Stimulated activated CD4-positive, alpha-beta T cell treated with anti-CD3 and anti-CD28 coated beads, Interleukin-4, amount 100 ng/mL, for 4 hours (primary cell): Measurements from ENCODE around the gene AURKB.
"Not testable (repeated sequence)": the region's sequence is repeated elsewhere in the genome, so short reads cannot be mapped to it uniquely, and the experiment has no call there.

Source experiments
- DNase-seq, 2 experiments: peaks; one replicate each; pipeline ENCODE4 v3.0.0-alpha.2; 2020

Gene AURKB

GRCh38 chr17:8209907-8210760 is at the start of gene AURKB:
Gene AURKB, minus strand, starts transcription at chr17:8210575. Its CDS starts 351 bp downstream, at chr17:8210224.
- peak; percentile 85 to 92 for DNase-seq

- DNase-seq: no peak
These were observed 47.4 kb upstream of the AURKB start for GRCh38 chr17:8257801-8258200.

- DNase-seq: no peak
These were observed 46.3 kb upstream of the AURKB start for GRCh38 chr17:8256691-8257090.

- DNase-seq: no peak
These were observed 45.9 kb upstream of the AURKB start for GRCh38 chr17:8256291-8256690.

GRCh38 chr17:8255499-8255898 is 45.1 kb upstream of the AURKB start:
- no peak for DNase-seq

GRCh38 chr17:8254881-8255280 is 44.5 kb upstream of the AURKB start:
- DNase-seq: no peak

GRCh38 chr17:8253801-8254200 is 43.4 kb upstream of the AURKB start:
- DNase-seq: no peak

GRCh38 chr17:8251411-8251810 is 41.0 kb upstream of the AURKB start:
- DNase-seq: not testable (repeated sequence)

- no peak for DNase-seq
These were observed 39.5 kb upstream of the AURKB start for GRCh38 chr17:8249621-8250500.

GRCh38 chr17:8248751-8249607 is 38.6 kb upstream of the AURKB start, which contains the start of gene PFAS:
Gene PFAS, plus strand, starts transcription at chr17:8249289. Its CDS starts 4,649 bp downstream, at chr17:8253938.
- DNase-seq: peak; percentile 96 to 98

GRCh38 chr17:8244768-8245167 is 34.4 kb upstream of the AURKB start:
- DNase-seq: no peak

GRCh38 chr17:8243827-8244226 is 33.5 kb upstream of the AURKB start:
- DNase-seq: peak in 1 of 2 experiments; percentile 11

GRCh38 chr17:8237886-8238285 is 27.5 kb upstream of the AURKB start:
- DNase-seq: no peak

- DNase-seq: no peak
These were observed 26.8 kb upstream of the AURKB start for GRCh38 chr17:8237175-8237574.

- DNase-seq: no peak
These were observed 25.3 kb upstream of the AURKB start for GRCh38 chr17:8235676-8236075.

GRCh38 chr17:8234361-8235270 is 24.2 kb upstream of the AURKB start:
- no peak for DNase-seq

- no peak for DNase-seq
These were observed 21.3 kb upstream of the AURKB start for GRCh38 chr17:8231701-8232100.

GRCh38 chr17:8227238-8227581 is 16.8 kb upstream of the AURKB start:
- DNase-seq: no peak

- DNase-seq: peak; percentile 24 to 44
These were observed 16.3 kb upstream of the AURKB start for GRCh38 chr17:8226536-8227237.

GRCh38 chr17:8225813-8226535 is 15.6 kb upstream of the AURKB start:
- DNase-seq: peak; percentile 66 to 67
